ENCODE measurements around the gene ARRDC5.
"Not testable (repeated sequence)": the region's sequence is repeated elsewhere in the genome, so short reads cannot be mapped to it uniquely, and the experiment has no call there.

The ARRDC5 gene

DNA sequence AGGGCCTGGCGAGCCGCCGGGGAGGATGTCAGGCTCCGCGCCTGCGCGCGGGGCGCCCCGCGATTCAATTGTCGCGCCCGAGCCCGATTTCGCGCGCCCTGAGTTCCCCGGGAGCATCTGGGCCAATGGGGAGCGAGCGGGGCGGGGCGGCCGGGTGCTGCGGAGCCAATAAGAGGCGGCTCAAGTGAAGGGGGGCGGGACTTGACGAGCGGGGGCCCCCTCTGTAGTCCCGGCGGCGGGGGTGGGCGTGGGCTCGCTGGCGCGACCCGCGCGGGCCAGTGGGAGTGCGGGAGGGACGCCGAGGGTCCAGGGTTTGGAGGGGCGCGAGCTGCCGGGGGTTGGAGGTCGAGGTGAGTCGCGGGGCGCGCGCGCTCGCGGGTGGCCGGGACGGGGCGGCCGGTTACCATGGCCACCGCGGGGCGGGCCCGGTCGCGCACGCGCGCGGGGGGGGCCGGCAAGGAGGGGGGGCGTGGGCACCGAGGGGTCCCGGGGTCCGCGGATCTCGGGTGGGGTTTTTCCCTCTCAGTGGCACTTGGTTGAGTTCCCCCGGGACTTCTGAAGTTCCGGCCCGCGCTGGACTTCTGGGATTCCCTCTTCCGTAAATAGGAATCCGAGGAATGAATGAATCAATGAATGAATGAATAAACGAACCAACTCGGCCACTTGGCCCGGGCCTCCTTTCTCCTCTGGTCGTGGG lies 7.3 kb upstream of the ARRDC5 start:
- peak; percentile 92 for DNase-seq

DNA sequence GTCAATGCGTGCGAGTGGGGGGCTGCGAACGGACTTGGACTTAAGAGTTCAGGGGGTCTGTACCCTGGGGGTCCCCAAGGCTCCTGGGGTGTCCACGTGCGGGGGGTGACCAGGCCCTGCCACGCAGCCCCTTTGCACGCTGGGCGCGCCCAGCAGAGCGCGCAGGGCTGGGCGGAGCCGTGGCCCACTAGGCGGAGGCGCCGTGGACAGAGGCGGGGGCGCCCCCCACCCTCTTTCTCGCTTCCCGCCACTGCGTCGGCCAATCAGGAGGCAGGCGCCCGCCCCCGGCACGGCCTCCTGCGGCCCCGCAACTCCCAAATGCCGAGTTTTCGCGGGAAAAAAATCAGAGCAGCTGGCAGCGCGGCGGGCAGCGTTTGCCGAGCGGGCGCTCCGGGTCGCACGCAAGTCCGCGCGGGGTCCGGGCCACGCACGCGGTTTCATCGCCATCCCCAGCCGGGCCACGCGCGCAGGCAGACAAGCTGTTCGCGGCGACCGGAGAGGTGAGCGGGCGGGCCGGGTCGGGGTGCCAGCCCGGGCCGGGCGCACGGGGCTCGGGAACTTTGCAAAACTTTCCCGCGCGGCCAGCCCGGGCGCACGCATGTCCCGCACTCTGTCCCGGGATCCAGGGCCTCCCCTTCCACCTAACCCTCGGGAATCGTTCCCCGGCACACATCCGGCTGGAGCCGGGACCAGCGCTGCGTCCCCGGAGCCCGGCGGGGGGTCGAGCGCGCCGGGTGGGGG lies 6.6 kb upstream of the ARRDC5 start, which contains the start of gene UHRF1:
Gene UHRF1 (plus strand): TSS at position 346 of the 741 bp plus-strand sequence. CDS start 1,385 bp downstream, outside the sequence.
- peak; percentile 67 for DNase-seq

DNA sequence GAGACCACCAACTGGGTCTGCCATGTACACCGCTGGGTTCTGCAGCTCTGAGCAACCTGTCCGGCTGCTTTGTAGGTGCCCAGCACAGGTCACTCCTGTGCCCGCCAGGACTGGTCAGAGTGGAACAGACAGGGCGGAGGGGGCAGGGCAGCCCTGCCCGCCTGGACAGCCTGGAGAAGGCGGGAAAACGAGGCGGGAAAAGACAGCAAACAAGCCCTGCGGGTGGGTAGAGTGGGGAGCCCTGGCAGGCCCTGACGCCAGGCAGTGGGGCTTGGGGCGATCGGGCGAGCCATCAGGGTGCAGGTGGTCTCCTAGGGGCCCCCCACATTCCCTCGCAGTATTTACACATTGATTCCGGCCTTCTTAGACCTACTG lies 6.1 kb upstream of the ARRDC5 start:
- DNase-seq, result no peak

DNA sequence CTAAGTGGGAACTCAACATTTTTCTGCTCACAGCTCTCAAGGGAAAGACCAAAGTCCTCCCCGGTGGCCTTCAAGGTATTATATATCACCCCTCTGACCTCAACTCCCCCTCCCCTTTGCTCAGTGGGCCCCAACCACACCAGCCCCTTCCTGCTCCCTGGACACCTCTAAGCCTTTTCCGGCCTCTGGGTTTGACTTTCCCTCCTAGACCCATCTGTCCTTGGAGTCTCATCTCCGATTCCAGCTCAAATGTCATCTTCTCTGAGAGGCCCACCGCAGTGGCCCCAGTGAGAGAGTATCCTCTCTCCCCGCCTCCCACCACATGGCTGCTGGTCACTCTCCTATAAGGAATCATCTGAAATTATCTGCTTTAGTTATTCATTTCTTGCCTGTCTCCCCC lies 5.7 kb upstream of the ARRDC5 start:
- no peak for DNase-seq

DNA sequence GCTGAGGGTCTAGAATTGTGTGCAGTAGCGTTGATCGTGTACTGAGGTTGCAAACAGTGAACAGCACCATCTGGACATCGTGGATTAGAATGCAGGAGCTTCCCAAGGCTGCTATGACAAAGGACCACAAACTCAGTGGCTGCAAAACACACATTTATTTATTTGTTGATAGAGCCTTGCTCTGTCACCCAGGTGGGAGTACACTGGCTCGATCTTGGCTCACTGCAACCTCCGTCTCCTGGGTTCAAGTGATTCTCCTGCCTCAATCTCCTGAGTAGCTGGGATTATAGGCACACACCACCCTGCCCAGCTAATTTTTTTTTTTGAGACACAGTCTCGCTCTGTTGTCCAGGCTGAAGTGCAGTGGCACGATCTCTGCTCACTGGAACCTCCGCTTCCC lies 4.3 kb upstream of the ARRDC5 start:
- no peak for DNase-seq

DNA sequence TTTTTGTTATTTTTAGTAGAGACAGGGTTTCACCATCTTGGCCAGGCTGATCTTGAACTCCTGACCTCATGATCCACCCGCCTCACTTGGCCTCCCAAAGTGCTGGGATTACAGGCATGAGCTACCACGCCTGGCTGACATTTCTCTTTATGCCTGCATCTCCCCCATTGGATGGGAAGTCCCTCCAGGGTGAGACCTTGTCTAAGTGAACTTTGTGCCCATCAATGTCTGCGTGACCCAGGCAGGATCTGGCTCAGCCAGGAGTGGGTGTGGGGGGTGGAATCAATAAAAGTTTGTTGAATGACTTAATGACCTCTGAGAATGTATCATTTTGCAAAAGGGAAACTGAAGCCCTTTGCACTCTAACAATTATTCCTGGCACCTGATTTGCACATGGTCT lies 1.8 kb upstream of the ARRDC5 start:
- DNase-seq, result no peak

DNA sequence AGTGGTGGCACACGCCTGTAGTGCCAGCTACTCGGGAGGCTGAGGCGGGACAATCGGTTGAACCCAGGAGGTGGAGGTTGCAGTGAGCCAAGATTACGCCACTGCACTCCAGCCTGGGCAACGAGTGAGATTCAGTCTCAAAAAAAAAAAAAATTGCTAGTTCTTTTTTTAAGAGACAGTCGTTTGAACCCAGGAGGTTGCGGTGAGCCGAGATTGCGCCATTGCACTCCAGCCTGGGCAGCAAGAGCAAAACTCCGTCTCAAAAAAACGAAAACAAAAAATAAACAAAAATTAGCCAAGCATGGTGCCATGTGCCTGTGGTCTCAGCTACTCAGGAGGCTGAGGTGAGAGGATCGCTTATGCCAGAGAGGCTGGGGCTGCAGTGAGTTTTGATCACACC lies 1.8 kb downstream of the ARRDC5 start:
- DNase-seq, result not testable (repeated sequence)

DNA sequence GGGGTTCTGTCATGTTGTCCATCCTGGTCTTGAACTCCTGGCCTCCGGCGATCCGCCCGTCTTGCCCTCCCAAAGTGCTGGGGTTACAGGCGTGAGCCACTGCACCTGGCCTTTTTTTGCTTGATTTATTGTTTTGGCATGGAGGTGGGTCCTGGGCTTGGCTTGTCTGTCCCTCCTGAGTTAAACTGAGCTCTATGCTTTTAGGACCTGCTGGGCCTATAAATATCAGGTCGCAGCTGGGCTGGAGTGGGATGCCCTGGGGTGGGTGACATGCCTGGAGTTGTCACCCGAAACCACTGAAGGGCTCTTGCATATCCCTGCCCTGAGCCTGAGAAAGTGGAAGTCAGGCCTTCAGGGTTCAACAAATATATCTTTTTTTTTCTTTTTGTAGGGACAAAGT lies 5.5 kb downstream of the ARRDC5 start:
- no peak for DNase-seq

DNA sequence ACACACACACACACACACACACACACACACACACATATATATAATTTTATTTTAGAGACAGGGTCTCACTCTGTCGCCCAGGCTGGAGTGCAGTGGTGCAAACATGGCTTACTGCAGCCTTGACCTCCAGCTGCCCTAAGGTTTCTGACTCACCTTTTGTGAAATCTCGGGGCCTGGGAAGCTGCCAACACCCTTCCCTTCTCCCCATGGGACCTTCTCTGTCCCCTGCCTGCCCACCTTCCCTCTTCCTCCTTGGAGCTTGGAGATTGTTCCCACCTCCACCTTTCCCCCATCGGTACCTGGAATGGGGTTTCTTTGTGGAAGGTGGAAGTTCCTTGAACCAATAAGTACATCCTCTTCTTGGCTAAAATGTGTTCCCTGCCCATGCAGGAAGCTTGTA lies 6.3 kb downstream of the ARRDC5 start:
- DNase-seq, result no peak

DNA sequence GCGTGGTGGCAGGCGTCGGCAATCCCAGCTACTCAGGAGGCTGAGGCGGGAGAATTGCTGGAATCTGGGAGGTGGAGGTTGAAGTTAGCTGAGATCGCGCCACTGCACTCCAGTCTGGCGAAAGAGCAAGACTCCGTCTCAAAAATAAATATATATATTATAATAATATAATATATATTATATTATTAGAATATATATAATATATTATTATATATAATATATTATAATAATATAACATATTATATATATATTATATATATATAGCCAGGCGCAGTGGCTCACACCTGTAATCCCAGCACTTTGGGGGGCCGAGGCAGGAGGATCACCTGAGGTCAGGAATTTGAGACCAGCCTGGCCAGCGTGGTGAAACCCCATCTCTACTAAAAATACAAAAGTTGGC lies 9.7 kb downstream of the ARRDC5 start:
- not testable (repeated sequence) for DNase-seq

DNA sequence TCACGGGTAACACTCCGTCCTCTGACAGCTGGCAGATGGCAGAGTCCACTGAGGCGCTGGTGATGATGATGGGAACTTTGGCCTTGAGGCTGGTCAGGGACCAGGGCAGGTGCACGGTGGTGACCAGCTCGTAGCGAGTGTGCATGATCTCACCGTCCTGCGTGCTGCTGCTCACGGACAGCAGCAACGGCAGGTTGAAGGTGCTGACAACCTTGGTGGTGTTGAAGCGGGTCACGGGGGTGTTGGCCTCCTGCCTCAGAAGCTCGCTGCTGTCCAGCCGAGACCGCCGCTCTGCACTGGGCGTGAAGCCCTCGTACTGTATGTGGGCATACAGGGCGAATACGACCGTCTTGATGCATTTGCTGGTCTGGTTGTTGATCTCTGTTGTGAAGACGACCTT lies 11.6 kb downstream of the ARRDC5 start:
- DNase-seq, result no peak

DNA sequence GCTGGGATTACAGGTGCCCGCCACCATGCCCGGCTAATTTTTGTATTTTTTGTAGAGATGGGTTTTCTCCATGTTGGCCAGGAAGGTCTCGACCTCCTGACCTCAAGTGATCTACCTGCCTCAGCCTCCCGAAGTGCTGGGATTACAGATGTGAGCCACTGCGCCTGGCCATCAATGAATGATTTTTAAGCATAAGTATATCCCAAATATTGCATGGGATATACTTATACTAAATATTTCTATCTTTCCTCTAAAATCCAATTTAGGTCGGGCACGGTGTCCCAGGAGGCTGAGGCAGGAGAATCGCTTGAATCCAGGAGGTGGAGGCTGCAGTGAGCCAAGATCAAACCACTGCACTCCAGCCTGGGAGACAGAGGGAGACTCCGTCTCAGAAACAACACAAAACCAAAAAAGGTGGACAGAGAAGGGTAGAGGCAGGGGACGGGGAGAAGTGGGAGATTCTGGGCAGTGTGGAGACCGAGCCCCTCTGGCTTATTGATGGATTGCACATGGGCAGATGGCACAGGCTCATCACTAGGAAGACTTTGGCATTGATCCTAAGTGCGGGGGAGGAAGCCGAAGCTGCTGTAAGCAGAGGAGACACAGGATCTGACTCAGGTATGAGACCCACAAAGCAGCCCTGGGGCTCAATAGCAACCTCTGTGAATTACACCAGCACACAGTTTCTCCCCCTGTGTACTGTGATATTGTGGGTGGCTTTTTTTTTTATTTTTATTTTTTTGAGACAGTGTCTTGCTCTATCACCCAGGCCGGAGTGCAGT lies 13.5 kb downstream of the ARRDC5 start:
- no peak for DNase-seq

DNA sequence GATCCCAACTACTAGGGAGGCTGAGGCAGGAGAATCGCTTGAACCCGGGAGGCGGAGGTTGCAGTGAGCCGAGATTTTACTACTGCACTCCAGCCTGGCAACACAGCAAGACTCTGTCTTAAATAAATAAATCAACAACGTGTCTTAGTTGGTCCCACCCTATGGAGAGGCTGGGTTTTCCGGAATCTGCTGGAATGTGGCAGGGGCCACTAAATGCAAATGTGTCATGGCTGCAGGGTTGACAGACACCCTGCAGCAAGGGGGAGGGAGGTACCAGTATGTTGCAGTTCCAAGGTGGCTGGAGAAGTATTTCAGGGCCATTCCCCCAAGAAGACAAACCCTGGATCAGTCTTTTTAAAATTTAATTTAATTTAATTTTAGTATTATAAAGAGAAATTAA lies 14.9 kb downstream of the ARRDC5 start:
- DNase-seq, result not testable (repeated sequence)

DNA sequence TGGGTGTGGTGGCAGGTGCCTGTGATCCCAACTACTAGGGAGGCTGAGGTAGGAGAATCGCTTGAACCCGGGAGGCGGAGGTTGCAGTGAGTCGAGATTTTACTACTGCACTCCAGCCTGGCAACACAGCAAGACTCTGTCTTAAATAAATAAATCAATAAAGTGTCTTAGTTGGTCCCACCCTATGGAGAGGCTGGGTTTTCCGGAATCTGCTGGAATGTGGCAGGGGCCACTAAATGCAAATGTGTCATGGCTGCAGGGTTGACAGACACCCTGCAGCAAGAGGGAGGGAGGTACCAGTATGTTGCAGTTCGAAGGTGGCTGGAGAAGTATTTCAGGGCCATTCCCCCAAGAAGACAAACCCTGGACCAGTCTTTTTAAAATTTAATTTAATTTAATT lies 17.7 kb downstream of the ARRDC5 start:
- DNase-seq, result not testable (repeated sequence)

DNA sequence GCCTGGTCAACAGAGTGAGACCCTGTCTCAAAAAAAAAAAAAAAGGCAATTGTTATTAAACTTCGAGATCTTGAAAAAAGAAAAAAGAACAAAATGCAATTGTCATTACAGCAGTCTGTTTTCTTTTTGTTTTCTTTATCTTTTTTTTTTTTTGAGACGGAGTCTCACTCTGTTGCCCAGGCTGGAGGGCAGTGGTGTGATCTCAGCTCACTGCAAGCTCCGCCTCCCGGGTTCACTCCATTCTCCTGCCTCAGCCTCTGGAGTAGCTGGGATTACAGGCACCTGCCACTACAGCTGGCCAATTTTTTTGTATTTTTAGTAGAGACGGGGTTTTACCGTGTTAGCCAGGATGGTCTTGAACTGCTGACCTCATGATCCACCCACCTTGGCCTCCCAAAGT lies 19.8 kb downstream of the ARRDC5 start:
- DNase-seq, result not testable (repeated sequence)

DNA sequence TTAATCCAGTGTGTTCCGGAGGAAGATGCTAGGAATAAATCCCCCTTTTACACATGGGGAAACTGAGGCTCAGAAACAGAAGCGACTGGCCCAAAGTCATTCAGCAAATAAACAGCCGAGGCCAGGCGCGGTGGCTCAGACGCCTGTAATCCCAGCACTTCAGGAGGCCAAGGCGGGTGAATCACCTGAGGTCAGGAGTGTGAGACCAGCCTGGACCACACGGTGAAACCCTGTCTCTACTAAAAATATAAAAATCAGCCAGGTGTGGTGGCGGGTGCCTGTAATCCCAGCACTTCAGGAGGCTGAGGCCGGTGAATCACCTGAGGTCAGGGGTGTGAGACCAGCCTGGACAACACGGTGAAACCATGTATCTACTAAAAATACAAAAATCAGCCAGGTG lies 23.7 kb downstream of the ARRDC5 start:
- no peak for DNase-seq

DNA sequence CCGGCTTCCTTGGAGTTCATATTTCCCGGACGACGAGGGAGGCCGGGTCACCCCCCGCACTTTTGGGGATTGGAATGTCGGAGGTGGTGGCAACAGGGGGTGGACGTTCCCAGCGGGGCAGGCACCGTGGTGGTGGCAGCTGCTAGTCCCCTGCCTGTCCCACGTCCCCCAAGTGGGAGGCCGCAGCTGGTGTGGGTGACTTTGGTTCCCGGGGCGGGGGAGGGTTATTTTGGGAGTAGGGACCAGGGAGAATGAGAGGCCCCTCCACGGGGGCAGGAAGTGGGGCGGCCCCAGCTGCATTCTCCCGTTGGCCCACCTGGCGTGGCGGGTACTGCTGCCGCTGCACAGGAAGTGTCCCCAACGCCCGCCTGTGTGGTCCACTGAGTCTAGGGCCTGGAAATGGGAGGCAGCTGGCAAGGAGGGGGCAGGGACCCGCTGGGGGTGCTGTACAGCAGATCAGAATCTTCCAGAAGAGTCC lies 24.2 kb downstream of the ARRDC5 start:
- DNase-seq, result no peak

DNA sequence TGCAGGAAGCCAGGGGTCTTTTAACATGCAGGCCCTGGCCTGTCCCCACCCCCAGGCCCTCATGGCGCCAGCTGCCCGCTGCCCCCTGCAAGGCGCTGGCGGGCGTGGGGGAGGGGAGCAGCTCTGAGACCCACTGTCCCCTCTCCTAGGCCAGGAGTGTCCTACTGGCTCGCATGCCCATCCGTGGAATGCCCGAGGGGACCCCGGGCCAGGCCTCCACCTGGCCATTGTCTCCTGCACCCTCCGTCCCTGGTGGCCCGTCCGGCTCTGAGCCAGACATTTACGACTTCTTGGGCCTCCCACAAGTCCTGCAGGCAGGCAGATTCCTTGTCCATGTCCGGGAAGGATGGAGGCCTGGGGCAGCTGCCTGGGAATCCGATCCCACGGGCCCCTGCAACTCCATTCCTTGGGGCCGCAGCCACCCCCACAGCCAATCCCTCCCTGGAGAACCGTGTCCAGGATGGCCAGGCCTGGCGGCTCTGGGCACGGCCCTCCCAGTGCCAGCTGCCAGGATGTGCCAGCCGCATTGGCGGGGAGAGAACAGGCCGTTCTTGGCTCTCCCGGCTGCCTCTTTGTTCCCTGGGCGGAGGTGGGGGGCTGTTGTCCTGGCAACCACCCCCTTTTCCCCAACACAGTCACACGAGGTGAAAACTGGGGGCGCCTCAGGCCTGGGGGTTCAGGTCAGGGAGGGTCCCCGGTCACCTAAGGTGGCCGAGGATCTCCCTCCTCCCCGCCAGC lies 24.8 kb downstream of the ARRDC5 start:
- no peak for DNase-seq

DNA sequence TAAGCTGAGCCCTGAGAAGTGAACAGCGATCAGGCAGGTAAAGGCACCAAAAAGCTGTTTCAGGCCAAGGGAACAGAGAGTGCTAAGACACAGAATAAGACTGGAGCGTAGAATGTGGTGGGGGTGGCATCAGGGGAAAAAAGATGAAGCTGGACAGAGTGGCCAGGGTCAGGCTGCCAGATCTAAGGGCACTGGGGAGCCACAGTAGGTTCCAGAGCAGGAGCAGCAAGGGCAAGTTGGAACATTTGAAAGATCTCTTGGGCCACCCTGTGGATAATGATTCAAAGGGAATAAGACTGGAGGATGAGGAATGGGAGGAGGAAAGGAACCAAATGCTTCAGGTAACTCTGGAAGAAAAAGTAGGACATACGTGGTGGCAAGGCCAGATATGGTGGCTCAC lies 28.8 kb downstream of the ARRDC5 start:
- DNase-seq, result no peak

DNA sequence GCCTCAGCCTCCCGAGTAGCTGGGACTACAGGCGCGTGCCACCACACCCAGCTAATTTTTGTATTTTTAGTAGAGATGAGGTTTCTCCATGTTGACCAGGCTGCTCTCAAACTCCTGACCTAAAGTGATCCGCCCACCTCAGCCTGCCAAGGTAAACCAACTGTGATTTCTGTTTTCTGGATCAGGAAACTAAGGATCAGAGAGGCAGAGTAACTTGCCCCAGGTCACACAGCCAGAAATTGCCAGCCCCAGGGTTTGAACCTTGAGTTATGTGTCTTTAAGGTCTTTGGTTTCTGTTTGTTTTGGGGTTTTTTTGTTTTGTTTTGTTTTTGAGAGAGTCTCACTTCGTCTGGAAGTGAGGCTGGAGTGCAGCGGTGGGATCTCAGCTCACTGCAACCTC lies 31.0 kb downstream of the ARRDC5 start:
- DNase-seq, result no peak

DNA sequence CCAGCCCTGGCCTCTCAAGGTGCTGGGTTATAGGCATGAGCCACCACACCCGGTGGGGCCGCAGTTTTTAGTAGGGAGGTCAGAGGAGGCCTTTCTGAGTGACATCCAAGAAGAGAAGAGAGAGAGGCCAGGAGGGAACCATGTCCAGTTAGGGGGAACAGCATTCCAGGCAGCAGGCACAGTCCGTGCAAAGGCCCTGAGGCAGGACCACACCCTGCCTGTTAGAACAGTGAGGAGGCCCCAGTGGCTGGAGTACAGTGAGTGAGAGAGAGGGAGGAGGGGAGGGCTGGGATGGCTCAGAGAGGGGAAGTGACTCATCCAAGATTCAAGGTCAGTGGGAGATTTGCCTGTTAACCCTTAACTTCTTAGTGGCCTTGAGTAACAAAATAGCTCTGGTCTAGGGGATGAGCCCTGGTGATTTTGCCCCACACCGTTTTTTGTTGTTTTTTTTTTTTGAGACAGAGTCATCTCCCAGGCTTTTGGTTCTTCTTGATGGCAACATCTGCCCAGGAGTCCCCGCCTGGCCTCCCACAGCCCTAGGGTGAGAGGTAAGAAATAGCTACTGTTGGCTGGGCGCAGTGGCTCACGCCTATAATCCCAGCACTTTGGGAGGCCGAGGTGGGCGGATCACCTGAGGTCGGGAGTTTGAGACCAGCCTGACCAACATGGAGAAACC lies 32.5 kb downstream of the ARRDC5 start:
- no peak for DNase-seq

DNA sequence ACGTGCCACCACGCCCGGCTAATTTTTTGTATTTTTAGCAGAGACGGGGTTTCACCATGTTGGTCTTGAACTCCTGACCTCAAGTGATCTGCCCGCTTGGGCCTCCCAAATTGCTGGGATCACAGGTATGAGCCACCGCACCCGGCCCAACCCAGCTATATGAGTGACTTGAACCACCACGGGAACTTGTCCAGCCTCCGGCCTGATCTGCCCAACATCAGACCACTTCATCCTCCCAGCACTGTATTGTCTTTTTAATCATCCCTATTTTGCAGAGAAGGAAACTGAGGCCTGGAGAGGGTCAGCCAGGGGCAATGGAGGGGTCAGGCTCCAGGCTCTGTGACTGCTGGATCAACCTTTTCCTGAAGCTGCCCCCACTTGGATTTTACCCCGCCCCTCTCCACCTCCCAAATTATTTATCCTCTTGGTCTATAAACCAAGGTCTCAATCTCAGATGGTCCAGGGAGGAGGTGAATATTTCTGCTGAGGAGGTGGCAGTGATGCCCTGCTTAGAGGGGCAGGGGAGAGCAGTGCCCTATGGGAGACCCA lies 34.3 kb downstream of the ARRDC5 start:
- no peak for DNase-seq
